CD4-positive, alpha-beta T cell treated with Interleukin-2 at 100 ng/mL for 4 hours (primary cell): ENCODE results near the gene DEFB124.

Source experiments
- DNase-seq: peaks from one replicate; pipeline ENCODE4 v3.0.0-alpha.2; 2020; ENCODE audit warnings: low spot score

DEFB124 gene

GRCh38 chr20:31425797-31426196, 49.1 kb downstream of the DEFB124 start:
- DNase-seq, result no peak

GRCh38 chr20:31418307-31418706, 56.6 kb downstream of the DEFB124 start:
- no peak for DNase-seq

GRCh38 chr20:31415653-31416052, 59.3 kb downstream of the DEFB124 start:
- DNase-seq, result no peak
